PC-3 (cell line): ENCODE results near the gene AFTPH. TPM values are rescaled to one million over a fixed set of nuclear protein-coding genes. Genes with fewer than 3 reads are reported as not detected.
A peak's percentile ranks its signal among the peaks of the same experiment; 100 is the strongest.

Source experiments
- ATAC-seq: fragments of 200-7000 bp; cut with Tn5 transposase; 2 replicates; pipeline ENCODE4 v1.9.1; 2020; ENCODE audit warnings: mild to moderate bottlenecking, moderate library complexity
- BruUV-seq: library from RNA; stranded (reverse); fragments of 400-500 nt; replicated peaks from 2 replicates; lab custom pipeline; 2021; lab: Mats Ljungman, UMichigan
- CTCF ChIA-PET: fragments of 300-600 bp; sonication (Branson Sonifier 250); formaldehyde crosslinking; loops from one replicate; lab custom pipeline; 2022; ENCODE audit warnings: antibody characterized with exemption; lab: Charles Lee
- POLR2A ChIA-PET: fragments of 300-600 bp; sonication (Branson Sonifier 250); formaldehyde crosslinking; loops from one replicate; lab custom pipeline; 2022; ENCODE audit warnings: antibody characterized with exemption; ENCODE audit not compliant: unreplicated experiment; lab: Charles Lee
- DNase-seq: peaks from one replicate; pipeline ENCODE4 v3.0.0-alpha.2; 2015
- H2AFZ ChIP-seq: fragments of 300-600 bp; sonication (generic); 2 replicates; pipeline ENCODE4 v1.6.0; 2016; ENCODE audit warnings: antibody characterized with exemption, low read length
- H3F3A ChIP-seq: fragments of 300-600 bp; sonication (generic); one replicate; pipeline ENCODE4 v1.6.0; 2017; ENCODE audit warnings: antibody characterized with exemption, low read length, control low read depth, mild to moderate bottlenecking; ENCODE audit not compliant: unreplicated experiment
- H3K27ac ChIP-seq: fragments of 300-600 bp; sonication (generic); 2 replicates; pipeline ENCODE4 v1.5.1; 2016; ENCODE audit warnings: mild to moderate bottlenecking, low read length
- H3K27me3 ChIP-seq: fragments of 300-600 bp; sonication (generic); 2 replicates; pipeline ENCODE4 v1.6.1; 2016; ENCODE audit warnings: low read length, mixed read lengths
- H3K36me3 ChIP-seq: fragments of 300-600 bp; sonication (generic); 2 replicates; pipeline ENCODE4 v1.6.1; 2016; ENCODE audit warnings: low read depth, mixed run types, low read length, mixed read lengths
- H3K4me1 ChIP-seq: fragments of 300-600 bp; sonication (generic); 2 replicates; pipeline ENCODE4 v1.5.1; 2016; ENCODE audit warnings: low read length; ENCODE audit not compliant: insufficient read depth
- H3K4me2 ChIP-seq: fragments of 300-600 bp; sonication (generic); 2 replicates; pipeline ENCODE4 v1.6.0; 2016; ENCODE audit warnings: low read length
- H3K4me3 ChIP-seq: fragments of 300-600 bp; sonication (generic); 2 replicates; pipeline ENCODE4 v1.5.1; 2016; ENCODE audit warnings: mild to moderate bottlenecking, low read length, mixed read lengths
- H3K79me2 ChIP-seq: fragments of 300-600 bp; sonication (generic); 2 replicates; pipeline ENCODE4 v1.6.1; 2017; ENCODE audit warnings: low read length, mixed read lengths
- H3K9ac ChIP-seq: fragments of 300-600 bp; sonication (generic); 2 replicates; pipeline ENCODE4 v1.6.0; 2016; ENCODE audit warnings: mild to moderate bottlenecking, low read length
- H3K9me2 ChIP-seq: fragments of 300-600 bp; sonication (generic); replicated peaks from 2 replicates; pipeline ENCODE4 v1.6.1; 2016; ENCODE audit warnings: mixed run types, low read length, mixed read lengths
- H3K9me3 ChIP-seq: fragments of 300-600 bp; sonication (generic); 2 replicates; pipeline ENCODE4 v1.6.1; 2016; ENCODE audit warnings: low read length, mixed read lengths
- H4K20me1 ChIP-seq: fragments of 300-600 bp; sonication (generic); 2 replicates; pipeline ENCODE4 v1.6.1; 2016; ENCODE audit warnings: low read length, mixed read lengths
- CTCF ChIP-seq: fragments of 300-600 bp; sonication (generic); conservative IDR thresholded peaks from 2 replicates; pipeline ENCODE4 v1.5.1; 2017; ENCODE audit warnings: antibody characterized with exemption, low read depth, mild to moderate bottlenecking, low read length
- EZH2 ChIP-seq: fragments of 300-600 bp; sonication (generic); IDR thresholded peaks from one replicate; pipeline ENCODE4 v1.6.1; 2017; ENCODE audit warnings: antibody characterized with exemption, mild to moderate bottlenecking, low read length; ENCODE audit not compliant: unreplicated experiment
- EZH2phosphoT487 ChIP-seq: fragments of 300-600 bp; sonication (generic); IDR thresholded peaks from 2 replicates; pipeline ENCODE4 v1.6.1; 2018; ENCODE audit warnings: mild to moderate bottlenecking, antibody characterized with exemption, low read length, borderline replicate concordance
- intact Hi-C: fragments of 100-400 bp; cut with micrococcal nuclease; formaldehyde crosslinking; loops from 2 replicates; pipeline ENCODE4 v1.9.0; 2023
- total RNA-seq: library from RNA; depleted of rRNA; stranded (reverse); fragments of >200 nt; gene quantifications from 2 replicates; pipeline ENCODE4 v1.2.3, GENCODE V29; 2014

Gene AFTPH
- total RNA-seq, 1 experiment from 2014 or later: 26.6 TPM

- ChIA-PET CTCF (no interaction called here), POLR2A (interaction anchor here (0.6 kb wide), 1 partner anchor 687 kb away, joined by 16 read pairs; the partner anchor contains the start of gene ACTR2)
- Histone ChIP-seq H3K4me2 (peak overlapping the region; percentile 82), H3K9me3 (no peaks in the 10 kb centered on the region), H3F3A (peaks cover 21% of the 10 kb centered on the region), H3K27me3 (no peaks in the 10 kb centered on the region), H3K79me2 (peaks cover 80% of the 10 kb centered on the region), H3K9me2 (no peaks in the 10 kb centered on the region), H2AFZ (no peak overlapping the region), H3K27ac (peak overlapping the region; percentile 84), H3K36me3 (no peaks in the 10 kb centered on the region), H3K9ac (no peak overlapping the region), H3K4me3 (no peak overlapping the region), H3K4me1 (peaks cover 72% of the 10 kb centered on the region), H4K20me1 (no peaks in the 10 kb centered on the region)
- BruUV-seq: TSS peak; percentile 36
- ATAC-seq (no peak), DNase-seq (peak; percentile 16)
- TF ChIP-seq EZH2 (no peak), CTCF (no peak), EZH2phosphoT487 (no peak)
- intact Hi-C loops: no loop called here
Measured at GRCh38 chr2:64540615-64541014, 16.5 kb downstream of the AFTPH start.

- peak overlapping the region; percentile 23; the same call in 1 of the 2 replicates for H3K9ac ChIP-seq
- no peaks in the 10 kb centered on the region for H3K36me3 ChIP-seq
- CTCF ChIA-PET: no interaction called here
- no TSS peak for BruUV-seq
- no peak for ATAC-seq
- peaks cover 78% of the 10 kb centered on the region for H3K79me2 ChIP-seq
- H3K9me2 ChIP-seq: no peaks in the 10 kb centered on the region
- POLR2A ChIA-PET: no interaction called here
- TF ChIP-seq EZH2 (no peak), EZH2phosphoT487 (no peak), CTCF (no peak)
- no peaks in the 10 kb centered on the region for H3K9me3 ChIP-seq
- DNase-seq: no peak
- intact Hi-C loops: no loop called here
- peaks cover 21% of the 10 kb centered on the region for H3F3A ChIP-seq
- H3K27me3 ChIP-seq: no peaks in the 10 kb centered on the region
- H3K4me1 ChIP-seq: peaks cover 72% of the 10 kb centered on the region
- no peaks in the 10 kb centered on the region for H4K20me1 ChIP-seq
- peak overlapping the region; percentile 42; the same call in 1 of the 2 replicates for H3K4me3 ChIP-seq
- H3K27ac ChIP-seq: peak overlapping the region; percentile 84
- no peak overlapping the region for H2AFZ ChIP-seq
- H3K4me2 ChIP-seq: peak overlapping the region; percentile 82
Measured at GRCh38 chr2:64541547-64541946, 17.4 kb downstream of the AFTPH start.
